Keratinocyte (primary cell): ENCODE results near the gene CTPS2. TPM values are rescaled to one million over a fixed set of nuclear protein-coding genes. Genes with fewer than 3 reads are reported as not detected.

Experiments
- DNase-seq: peaks from one replicate; pipeline ENCODE4 v3.0.0-alpha.2; 2011; ENCODE audit warnings: low read depth, missing footprints, low spot score
- FAIRE-seq: peaks from 2 replicates; lab custom pipeline; 2011; peaks lifted over from hg19 to GRCh38; lab: Jason Lieb, UNC
- H2AFZ ChIP-seq: 2 replicates; pipeline ENCODE4 v1.6.0; 2012; ENCODE audit warnings: low read length, control low read depth, inconsistent platforms; ENCODE audit not compliant: control insufficient read depth
- H3K27ac ChIP-seq: 2 replicates; pipeline ENCODE4 v1.5.1; 2011; ENCODE audit warnings: low read length; ENCODE audit not compliant: control insufficient read depth, insufficient read depth
- H3K27me3 ChIP-seq: 3 replicates; pipeline ENCODE4 v1.6.0; 2011; ENCODE audit warnings: low read length; ENCODE audit not compliant: control insufficient read depth, insufficient read depth; ENCODE audit errors: extremely low read depth
- H3K36me3 ChIP-seq, 2 experiments: 2 replicates in 1 of 2; 3 replicates in 1 of 2; pipeline ENCODE4 v1.5.1; 2011; ENCODE audit warnings: low read length in 2 of 2, mild to moderate bottlenecking in 1 of 2; ENCODE audit not compliant: control insufficient read depth in 2 of 2, insufficient read depth in 2 of 2; ENCODE audit errors: extremely low read depth in 1 of 2
- H3K4me1 ChIP-seq: 3 replicates; pipeline ENCODE4 v1.5.1; 2011; ENCODE audit warnings: low read length; ENCODE audit not compliant: control insufficient read depth, insufficient read depth; ENCODE audit errors: extremely low read depth
- H3K4me2 ChIP-seq: 3 replicates; pipeline ENCODE4 v1.6.0; 2011; ENCODE audit warnings: low read depth, low read length; ENCODE audit not compliant: control insufficient read depth, insufficient read depth; ENCODE audit errors: extremely low read depth
- H3K4me3 ChIP-seq, 3 experiments: fragments of 200-600 bp in 1 of 3; sonication (generic) in 1 of 3; 2 replicates in 2 of 3; 3 replicates in 1 of 3; pipeline ENCODE4 v1.5.1; 2011 to 2016; ENCODE audit warnings: low read length in 3 of 3, mild to moderate bottlenecking in 3 of 3, control low read depth in 2 of 3, inconsistent platforms in 1 of 3, low read depth in 1 of 3, mixed read lengths in 1 of 3, mixed run types in 1 of 3, moderate library complexity in 1 of 3; ENCODE audit not compliant: control insufficient read depth in 2 of 3, insufficient read depth in 2 of 3; ENCODE audit errors: extremely low read depth in 1 of 3
- H3K79me2 ChIP-seq: 2 replicates; pipeline ENCODE4 v1.6.0; 2012; ENCODE audit warnings: low read length; ENCODE audit not compliant: control insufficient read depth, insufficient read depth
- H3K9ac ChIP-seq: 3 replicates; pipeline ENCODE4 v1.6.0; 2011; ENCODE audit warnings: low read length; ENCODE audit not compliant: control insufficient read depth, insufficient read depth; ENCODE audit errors: extremely low read depth
- H3K9me1 ChIP-seq: 3 replicates; pipeline ENCODE4 v1.6.0; 2011; ENCODE audit warnings: low read length; ENCODE audit not compliant: control insufficient read depth, insufficient read depth; ENCODE audit errors: extremely low read depth
- H3K9me3 ChIP-seq: 2 replicates; pipeline ENCODE4 v1.5.1; 2012; ENCODE audit warnings: low read depth, low read length; ENCODE audit not compliant: control insufficient read depth
- H4K20me1 ChIP-seq: 3 replicates; pipeline ENCODE4 v1.6.0; 2011; ENCODE audit warnings: low read length; ENCODE audit not compliant: control insufficient read depth, insufficient read depth; ENCODE audit errors: extremely low read depth
- CTCF ChIP-seq, 3 experiments: IDR thresholded peaks in 1 of 3; conservative IDR thresholded peaks in 1 of 3; optimal IDR thresholded peaks in 1 of 3; 2 replicates in 2 of 3; 3 replicates in 1 of 3; pipeline versions ENCODE3 to v1.5.1; 2011; ENCODE audit warnings: low read length in 3 of 3, mild to moderate bottlenecking in 3 of 3, moderate library complexity in 2 of 3, control low read depth in 1 of 3, inconsistent platforms in 1 of 3; ENCODE audit not compliant: insufficient read depth in 2 of 3; ENCODE audit errors: extremely low read depth in 1 of 3
- EZH2 ChIP-seq: IDR thresholded peaks from one replicate; pipeline ENCODE4 v1.6.1; 2012; ENCODE audit warnings: inconsistent platforms, mild to moderate bottlenecking, low read length, moderate library complexity
- dilution Hi-C: fragments of 300-500 bp; cut with MboI; formaldehyde crosslinking; loops from one replicate; pipeline ENCODE4 v1.7.0; 2020; ENCODE audit warnings: low sequenced_read_pairs; ENCODE audit not compliant: extremely low pct_ligation_motif_present
- polyA plus RNA-seq, 5 experiments: library from polyadenylated mRNA; depleted of rRNA in 3 of 5; stranded (reverse) in 3 of 5; stranded (forward) in 1 of 5; unstranded in 1 of 5; fragments of >200 nt; gene quantifications; 1 replicate in 1 of 5; 2 replicates in 3 of 5; 3 replicates in 1 of 5; pipeline versions ENCODE4 v1.2.1 to v1.2.3, GENCODE V29; 2011 to 2012; ENCODE audit warnings: missing spikeins in 2 of 5, low read depth in 1 of 5, low replicate concordance in 1 of 5
- small RNA-seq, 3 experiments: library from RNA; depleted of rRNA; stranded (forward); fragments of <200 nt; gene quantifications; one replicate each; pipeline ENCODE3, GENCODE V24; 2012; ENCODE audit warnings: low read depth in 3 of 3, low replicate concordance in 1 of 3; ENCODE audit not compliant: insufficient read length in 3 of 3

Gene CTPS2
- polyA plus RNA-seq, 1 donor (not counting 4 experiments of a cell fraction or from before 2014, with no cell fraction given): 12.3 TPM

GRCh38 chrX:16547644-16548043 lies 164.8 kb downstream of the CTPS2 start:
- no peaks in the 10 kb centered on the region for H3K79me2 ChIP-seq
- H3K27me3 ChIP-seq: no peaks in the 10 kb centered on the region
- dilution Hi-C loops: no loop called here
- H3K27ac ChIP-seq: no peak overlapping the region
- H3K4me1 ChIP-seq: peaks cover 6% of the 10 kb centered on the region
- H3K36me3 ChIP-seq: no peaks in the 10 kb centered on the region
- H3K4me2 ChIP-seq: no peak overlapping the region
- no peaks in the 10 kb centered on the region for H4K20me1 ChIP-seq
- H2AFZ ChIP-seq: no peak overlapping the region
- DNase-seq (no peak), FAIRE-seq (no peak)
- no peaks in the 10 kb centered on the region for H3K9me1 ChIP-seq
- no peaks in the 10 kb centered on the region for H3K9me3 ChIP-seq
- H3K4me3 ChIP-seq: no peak overlapping the region
- no peak for TF ChIP-seq CTCF (optimal IDR thresholded peaks at IDR 0.05 in 1 of 3, IDR thresholded peaks at IDR 0.05 in 1 of 3, conservative IDR thresholded peaks at IDR 0.05 in 1 of 3; ENCODE audit: extremely low read depth in 1 of 3, insufficient read depth in 2 of 3, low read length in 3 of 3)
- no peak overlapping the region for H3K9ac ChIP-seq

GRCh38 chrX:16544969-16545368 lies 167.5 kb downstream of the CTPS2 start:
- DNase-seq (no peak), FAIRE-seq (no peak)
- H3K4me3 ChIP-seq: no peak overlapping the region
- no peaks in the 10 kb centered on the region for H3K27me3 ChIP-seq
- no peaks in the 10 kb centered on the region for H3K9me1 ChIP-seq
- H3K27ac ChIP-seq: no peak overlapping the region
- no peaks in the 10 kb centered on the region for H3K36me3 ChIP-seq
- no peaks in the 10 kb centered on the region for H4K20me1 ChIP-seq
- no peaks in the 10 kb centered on the region for H3K4me1 ChIP-seq
- TF ChIP-seq EZH2 (no peak), CTCF (optimal IDR thresholded peaks at IDR 0.05 in 1 of 3, IDR thresholded peaks at IDR 0.05 in 1 of 3, conservative IDR thresholded peaks at IDR 0.05 in 1 of 3; ENCODE audit: extremely low read depth in 1 of 3, insufficient read depth in 2 of 3, low read length in 3 of 3) (no peak)
- no peak overlapping the region for H3K4me2 ChIP-seq
- H3K9me3 ChIP-seq: no peaks in the 10 kb centered on the region
- no peak overlapping the region for H3K9ac ChIP-seq
- dilution Hi-C loops: no loop called here
- no peak overlapping the region for H2AFZ ChIP-seq
- H3K79me2 ChIP-seq: no peaks in the 10 kb centered on the region

Small RNAs within 50 kb of the gene (small RNA-seq; reads per million reads assigned to genes)
- 0 reads per million in 3 experiments for gene MIR548AM

Other genes starting within 250 kb of the CTPS2 start
- not detected in 3 replicates for gene S100G, start 62.5 kb downstream of the CTPS2 start, polyA plus RNA-seq
- gene SYAP1, start 6.9 kb upstream of the CTPS2 start, polyA plus RNA-seq: 12.7 to 21.5 TPM (median 20.3 TPM) in 3 replicates
- 22.4 to 38.5 TPM (median 24.8 TPM) in 3 replicates for gene TXLNG, start 73.8 kb upstream of the CTPS2 start, polyA plus RNA-seq
- gene RBBP7, start 157.7 kb upstream of the CTPS2 start, polyA plus RNA-seq: 88.5 to 137 TPM (median 101 TPM) in 3 replicates
- 2.4 to 2.6 TPM (median 2.4 TPM) in 3 replicates for gene REPS2, start 234.0 kb upstream of the CTPS2 start, polyA plus RNA-seq